ENCODE measurements around the gene SLC19A1.

Gene SLC19A1

DNA sequence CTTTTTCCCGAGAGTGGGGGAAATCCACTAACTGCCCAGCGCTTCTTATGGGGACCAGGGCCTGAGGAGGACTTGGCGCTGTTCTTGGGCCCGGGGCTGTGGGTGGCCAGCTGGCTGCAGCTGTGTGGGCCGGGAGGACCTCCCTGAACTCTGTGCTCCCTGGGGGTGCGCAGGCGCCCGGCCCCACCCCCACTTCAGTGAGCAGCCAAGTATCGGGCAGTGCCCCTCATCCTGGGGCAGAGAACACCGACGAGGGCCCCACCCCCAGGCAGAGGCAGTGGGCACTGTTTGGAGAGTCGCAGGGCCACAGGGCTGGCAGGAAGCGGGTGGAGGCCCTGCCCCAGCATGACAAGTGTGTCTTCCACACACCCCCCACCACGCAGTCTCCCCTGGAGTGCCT is 32.5 kb upstream of the SLC19A1 start:
- Histone ChIP-seq H3K4me1 (ENCODE audit: low read length) (no peaks in the 10 kb centered on the region), H3K4me2 (ENCODE audit: low read depth, low read length) (no peak overlapping the region), H3F3A (ENCODE audit: insufficient read depth, low read length) (no peaks in the 10 kb centered on the region), H3K9me3 (replicated peaks; ENCODE audit: insufficient read depth, low read length) (no peaks in the 10 kb centered on the region), H4K20me1 (ENCODE audit: insufficient read depth, low read length) (no peaks in the 10 kb centered on the region), H2AFZ (ENCODE audit: low read length) (no peak overlapping the region), H3K9me2 (replicated peaks; ENCODE audit: insufficient read depth, low read length) (no peaks in the 10 kb centered on the region), H3K4me3 (ENCODE audit: low read length) (no peak overlapping the region), H3K36me3 (replicated peaks; ENCODE audit: insufficient read depth, low read length) (no peaks in the 10 kb centered on the region), H3K27me3 (replicated peaks; ENCODE audit: insufficient read depth, low read length) (peaks cover 99% of the 10 kb centered on the region), H3K27ac (ENCODE audit: low read length) (no peak overlapping the region), H3K9ac (ENCODE audit: low read length) (no peak overlapping the region), H3K79me2 (ENCODE audit: low read length) (no peaks in the 10 kb centered on the region)
- no peak for DNase-seq
- TF ChIP-seq EZH2 (optimal IDR thresholded peaks at IDR 0.05; ENCODE audit: low read depth, low read length) = no peak
- TF ChIP-seq CTCF (IDR thresholded peaks at IDR 0.05; ENCODE audit: low read length) = no peak
- no peak for TF ChIP-seq EZH2phosphoT487 (IDR thresholded peaks at IDR 0.05; ENCODE audit: low read length)

- Histone ChIP-seq H3K79me2 (ENCODE audit: low read length) (no peaks in the 10 kb centered on the region), H3K27ac (ENCODE audit: low read length) (no peak overlapping the region), H3K9me3 (replicated peaks; ENCODE audit: insufficient read depth, low read length) (no peaks in the 10 kb centered on the region), H3K4me3 (ENCODE audit: low read length) (no peak overlapping the region), H3K4me2 (ENCODE audit: low read depth, low read length) (no peak overlapping the region), H3K4me1 (ENCODE audit: low read length) (no peaks in the 10 kb centered on the region), H3K9ac (ENCODE audit: low read length) (no peak overlapping the region), H3K27me3 (replicated peaks; ENCODE audit: insufficient read depth, low read length) (peaks cover 97% of the 10 kb centered on the region), H3K9me2 (replicated peaks; ENCODE audit: insufficient read depth, low read length) (no peaks in the 10 kb centered on the region), H3F3A (ENCODE audit: insufficient read depth, low read length) (no peaks in the 10 kb centered on the region), H3K36me3 (replicated peaks; ENCODE audit: insufficient read depth, low read length) (no peaks in the 10 kb centered on the region), H2AFZ (ENCODE audit: low read length) (no peak overlapping the region), H4K20me1 (ENCODE audit: insufficient read depth, low read length) (no peaks in the 10 kb centered on the region)
- DNase-seq = no peak
- TF ChIP-seq EZH2 (optimal IDR thresholded peaks at IDR 0.05; ENCODE audit: low read depth, low read length) (no peak), CTCF (IDR thresholded peaks at IDR 0.05; ENCODE audit: low read length) (no peak), EZH2phosphoT487 (IDR thresholded peaks at IDR 0.05; ENCODE audit: low read length) (no peak)
Observed at GRCh38 chr21:45574081-45574501, 31.9 kb upstream of the SLC19A1 start.

DNA sequence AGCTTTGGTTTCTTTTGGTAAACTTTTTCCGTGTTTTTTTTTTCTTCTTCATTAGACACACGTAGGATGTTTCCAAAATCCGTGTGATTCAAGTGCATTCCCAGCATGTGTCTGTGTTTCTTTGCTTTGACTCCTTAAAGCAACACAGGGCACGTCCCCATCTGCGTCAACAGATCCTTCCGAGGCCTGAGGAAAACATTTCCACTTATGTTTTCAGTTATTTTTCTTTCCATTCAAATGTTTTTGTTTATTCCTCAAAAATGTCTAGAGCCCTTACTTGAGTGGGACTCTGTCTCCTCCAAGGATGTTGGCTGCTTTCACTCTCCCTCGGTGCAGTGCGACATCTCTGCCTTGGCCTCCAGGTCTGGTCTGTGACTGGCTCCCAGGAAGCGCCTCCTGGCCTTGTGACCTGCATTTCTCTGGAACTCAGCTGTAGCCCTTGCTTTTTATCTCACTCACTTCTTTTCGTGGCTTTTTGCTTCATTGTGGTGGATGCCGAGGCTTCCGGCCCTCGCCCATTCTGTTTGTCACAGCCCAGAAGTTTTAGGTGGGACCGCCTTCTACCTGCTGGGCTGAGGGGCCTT is 31.3 kb upstream of the SLC19A1 start:
- no peak for DNase-seq
- Histone ChIP-seq H3K36me3 (replicated peaks; ENCODE audit: insufficient read depth, low read length) (no peaks in the 10 kb centered on the region), H3K4me2 (ENCODE audit: low read depth, low read length) (no peak overlapping the region), H3K4me3 (ENCODE audit: low read length) (no peak overlapping the region), H3K9me3 (replicated peaks; ENCODE audit: insufficient read depth, low read length) (no peaks in the 10 kb centered on the region), H3K4me1 (ENCODE audit: low read length) (no peaks in the 10 kb centered on the region), H3K9me2 (replicated peaks; ENCODE audit: insufficient read depth, low read length) (no peaks in the 10 kb centered on the region), H2AFZ (ENCODE audit: low read length) (no peak overlapping the region), H4K20me1 (ENCODE audit: insufficient read depth, low read length) (no peaks in the 10 kb centered on the region), H3F3A (ENCODE audit: insufficient read depth, low read length) (no peaks in the 10 kb centered on the region), H3K9ac (ENCODE audit: low read length) (no peak overlapping the region), H3K27ac (ENCODE audit: low read length) (no peak overlapping the region), H3K27me3 (replicated peaks; ENCODE audit: insufficient read depth, low read length) (peaks cover 97% of the 10 kb centered on the region), H3K79me2 (ENCODE audit: low read length) (no peaks in the 10 kb centered on the region)
- TF ChIP-seq CTCF (IDR thresholded peaks at IDR 0.05; ENCODE audit: low read length) (no peak), EZH2phosphoT487 (IDR thresholded peaks at IDR 0.05; ENCODE audit: low read length) (0 out of 2 replicates have a peak, but pooled peaks have one; percentile 44), EZH2 (optimal IDR thresholded peaks at IDR 0.05; ENCODE audit: low read depth, low read length) (peak; percentile 42)

Measured in MM.1S (cell line).